Fibroblast of lung (primary cell): Measurements from ENCODE around the gene PBX4.

Source experiments
- EZH2 ChIP-seq: IDR thresholded peaks from 2 replicates; pipeline ENCODE4 v1.5.1; 2012; ENCODE audit warnings: low read length, control low read depth, mild to moderate bottlenecking; ENCODE audit errors: missing control alignments
- TF ChIP-seq, protein P1 (sequence below), 2 donors: IDR thresholded peaks in 1 of 2; conservative IDR thresholded peaks in 1 of 2; 1 replicate in 1 of 2; 2 replicates in 1 of 2; pipeline ENCODE4 v1.5.1; 2011 to 2012; ENCODE audit warnings: low read length in 2 of 2, control low read depth in 1 of 2, inconsistent platforms in 1 of 2, low read depth in 1 of 2, mild to moderate bottlenecking in 1 of 2

DNA sequence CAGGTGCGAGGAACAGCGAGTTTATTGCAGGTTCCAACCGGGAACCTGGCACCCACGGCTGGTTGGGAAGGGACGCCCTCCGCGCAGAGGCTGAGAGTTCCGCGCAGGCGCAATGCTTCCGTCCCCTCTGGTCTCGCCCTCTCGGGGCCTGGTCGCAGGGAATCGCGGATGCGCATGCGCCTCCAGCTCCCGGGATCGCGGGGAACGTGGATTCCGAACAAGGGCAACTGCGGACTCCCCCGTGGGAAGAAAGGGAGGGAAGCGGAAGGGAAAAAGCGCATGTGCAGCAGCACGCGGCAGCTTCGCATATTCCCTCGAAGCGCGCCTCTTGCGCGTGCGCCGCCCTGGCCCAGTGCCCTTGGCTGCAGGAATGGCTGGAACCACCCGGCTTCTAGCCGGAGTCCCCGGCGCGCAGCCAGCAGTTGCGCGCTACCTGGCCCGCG lies 104.3 kb downstream of the PBX4 start:
- TF ChIP-seq, protein P1, sequence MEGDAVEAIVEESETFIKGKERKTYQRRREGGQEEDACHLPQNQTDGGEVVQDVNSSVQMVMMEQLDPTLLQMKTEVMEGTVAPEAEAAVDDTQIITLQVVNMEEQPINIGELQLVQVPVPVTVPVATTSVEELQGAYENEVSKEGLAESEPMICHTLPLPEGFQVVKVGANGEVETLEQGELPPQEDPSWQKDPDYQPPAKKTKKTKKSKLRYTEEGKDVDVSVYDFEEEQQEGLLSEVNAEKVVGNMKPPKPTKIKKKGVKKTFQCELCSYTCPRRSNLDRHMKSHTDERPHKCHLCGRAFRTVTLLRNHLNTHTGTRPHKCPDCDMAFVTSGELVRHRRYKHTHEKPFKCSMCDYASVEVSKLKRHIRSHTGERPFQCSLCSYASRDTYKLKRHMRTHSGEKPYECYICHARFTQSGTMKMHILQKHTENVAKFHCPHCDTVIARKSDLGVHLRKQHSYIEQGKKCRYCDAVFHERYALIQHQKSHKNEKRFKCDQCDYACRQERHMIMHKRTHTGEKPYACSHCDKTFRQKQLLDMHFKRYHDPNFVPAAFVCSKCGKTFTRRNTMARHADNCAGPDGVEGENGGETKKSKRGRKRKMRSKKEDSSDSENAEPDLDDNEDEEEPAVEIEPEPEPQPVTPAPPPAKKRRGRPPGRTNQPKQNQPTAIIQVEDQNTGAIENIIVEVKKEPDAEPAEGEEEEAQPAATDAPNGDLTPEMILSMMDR (conservative IDR thresholded peaks at IDR 0.05 in 1 of 2, IDR thresholded peaks at IDR 0.05 in 1 of 2; ENCODE audit: low read depth in 1 of 2, low read length in 2 of 2) = no peak
- no peak for TF ChIP-seq EZH2
